GM18508 (cell line): ENCODE data around the gene GUCY1B1.

Experiments
- ATAC-seq: cut with Tn5 transposase; IDR thresholded peaks from one replicate; pipeline ENCODE4 v1.9.1; 2021; ENCODE audit warnings: moderate number of reproducible peaks; ENCODE audit not compliant: insufficient read depth, unreplicated experiment

GUCY1B1 gene

GRCh38 chr4:155761047-155761446, 2.2 kb downstream of the GUCY1B1 start:
- ATAC-seq: no peak

- no peak for ATAC-seq
Observed at GRCh38 chr4:155761916-155762315, 3.1 kb downstream of the GUCY1B1 start.

GRCh38 chr4:155762334-155762733, 3.5 kb downstream of the GUCY1B1 start:
- ATAC-seq: no peak

GRCh38 chr4:155763551-155763950, 4.7 kb downstream of the GUCY1B1 start:
- ATAC-seq: no peak

GRCh38 chr4:155765149-155765548, 6.3 kb downstream of the GUCY1B1 start:
- ATAC-seq: no peak

- no peak for ATAC-seq
Observed at GRCh38 chr4:155766622-155767021, 7.8 kb downstream of the GUCY1B1 start.

GRCh38 chr4:155768370-155768769, 9.5 kb downstream of the GUCY1B1 start:
- no peak for ATAC-seq

- peak; percentile 54 for ATAC-seq
Observed at GRCh38 chr4:155769090-155769489, 10.3 kb downstream of the GUCY1B1 start.

- ATAC-seq: no peak
Observed at GRCh38 chr4:155772459-155773195, 13.8 kb downstream of the GUCY1B1 start.

GRCh38 chr4:155773196-155773800, 14.5 kb downstream of the GUCY1B1 start:
- no peak for ATAC-seq

- ATAC-seq: no peak
Observed at GRCh38 chr4:155774033-155774432, 15.2 kb downstream of the GUCY1B1 start.

GRCh38 chr4:155777971-155778735, 19.3 kb downstream of the GUCY1B1 start:
- ATAC-seq: no peak

- ATAC-seq: no peak
Observed at GRCh38 chr4:155780775-155781174, 22.0 kb downstream of the GUCY1B1 start.

GRCh38 chr4:155781249-155781831, 22.5 kb downstream of the GUCY1B1 start:
- ATAC-seq: no peak

GRCh38 chr4:155784637-155785036, 25.8 kb downstream of the GUCY1B1 start:
- ATAC-seq: no peak

GRCh38 chr4:155785828-155786227, 27.0 kb downstream of the GUCY1B1 start:
- ATAC-seq: no peak

- peak; percentile 83 for ATAC-seq
Observed at GRCh38 chr4:155787113-155787710, 28.4 kb downstream of the GUCY1B1 start.

- peak; percentile 49 for ATAC-seq
Observed at GRCh38 chr4:155789391-155789790, 30.6 kb downstream of the GUCY1B1 start.

GRCh38 chr4:155789982-155790381, 31.2 kb downstream of the GUCY1B1 start:
- no peak for ATAC-seq

GRCh38 chr4:155794589-155795236, 35.9 kb downstream of the GUCY1B1 start:
- ATAC-seq: no peak
